Mucosa of rectum (tissue), 2 donors: ENCODE results near the gene SERPINB1.

Source experiments
- H3K27ac ChIP-seq, 2 donors: one replicate each; pipeline ENCODE4 v1.7.0; 2013; ENCODE audit warnings: inconsistent platforms in 2 of 2, low read depth in 2 of 2, low read length in 2 of 2
- H3K27me3 ChIP-seq, 2 donors: one replicate each; pipeline ENCODE4 v1.7.0; 2013; ENCODE audit warnings: low read length in 2 of 2; ENCODE audit not compliant: control insufficient read depth in 2 of 2, insufficient read depth in 2 of 2
- H3K36me3 ChIP-seq, 2 donors: one replicate each; pipeline ENCODE4 v1.7.0; 2013; ENCODE audit warnings: low read length in 2 of 2; ENCODE audit not compliant: control insufficient read depth in 2 of 2, insufficient read depth in 2 of 2
- H3K4me1 ChIP-seq, 2 donors: one replicate each; pipeline ENCODE4 v1.7.0; 2013; ENCODE audit warnings: low read length in 2 of 2, mild to moderate bottlenecking in 1 of 2; ENCODE audit not compliant: control insufficient read depth in 2 of 2, insufficient read depth in 2 of 2
- H3K4me3 ChIP-seq, 2 donors: one replicate each; pipeline ENCODE4 v1.7.0; 2013; ENCODE audit warnings: low read length in 2 of 2
- H3K9ac ChIP-seq, 2 donors: one replicate each; pipeline ENCODE4 v1.7.0; 2013; ENCODE audit warnings: low read length in 2 of 2, low read depth in 1 of 2, mild to moderate bottlenecking in 1 of 2
- H3K9me3 ChIP-seq, 2 donors: one replicate each; pipeline ENCODE4 v1.7.0; 2013; ENCODE audit warnings: low read length in 2 of 2; ENCODE audit not compliant: control insufficient read depth in 2 of 2
- donor health status: healthy.
- donor health status: Normal muscosa, but diverticular disease.

SERPINB1 gene

DNA sequence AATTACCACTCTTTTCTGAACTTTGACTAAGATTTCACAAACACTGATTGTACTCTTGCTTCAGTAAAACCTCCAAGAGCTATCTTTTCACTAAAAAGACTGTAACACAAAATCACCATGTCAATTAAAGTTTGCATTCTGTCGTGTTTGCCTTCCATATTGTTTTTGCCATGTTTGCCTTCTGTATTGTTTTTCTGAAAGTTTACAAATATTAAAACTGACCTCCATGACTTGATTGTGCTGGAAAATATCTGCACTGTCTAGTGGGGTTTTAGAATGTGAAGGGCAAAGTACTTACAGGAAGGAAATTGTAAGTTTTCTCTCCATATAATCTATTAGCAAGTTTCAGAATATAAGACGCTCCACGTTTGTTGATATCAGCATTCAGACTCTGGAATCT, 3.4 kb downstream of the SERPINB1 start:
- Histone ChIP-seq H3K27me3 (no peaks in the 10 kb centered on the region), H3K4me1 (peaks cover 25 to 26% of the 10 kb centered on the region in 2 donors), H3K36me3 (peaks cover 44 to 50% of the 10 kb centered on the region in 2 donors), H3K9ac (no peak overlapping the region), H3K9me3 (no peaks in the 10 kb centered on the region), H3K4me3 (no peak overlapping the region), H3K27ac (no peak overlapping the region)

DNA sequence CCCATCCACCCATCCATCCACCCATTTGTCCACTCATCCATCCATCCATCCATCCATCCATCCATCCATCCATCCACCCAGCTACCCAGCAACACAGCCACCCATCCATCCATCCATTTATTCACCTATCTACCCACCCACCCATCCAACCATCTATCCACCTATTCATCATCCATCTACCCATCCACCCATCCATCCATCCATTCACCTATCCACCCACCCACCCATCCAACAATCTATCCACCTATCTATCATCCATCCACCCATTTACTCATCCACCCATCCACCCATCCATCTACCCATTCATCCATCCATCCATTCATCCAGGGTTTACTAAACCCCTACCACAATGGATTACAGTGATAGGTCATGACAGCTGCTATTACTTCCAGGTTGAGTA, 7.4 kb downstream of the SERPINB1 start:
- H3K27me3 ChIP-seq: no peaks in the 10 kb centered on the region
- no peaks in the 10 kb centered on the region for H3K4me1 ChIP-seq
- no peak overlapping the region for H3K4me3 ChIP-seq
- H3K36me3 ChIP-seq: peaks cover 51 to 52% of the 10 kb centered on the region in 2 donors
- no peaks in the 10 kb centered on the region for H3K9me3 ChIP-seq
- no peak overlapping the region for H3K27ac ChIP-seq
- H3K9ac ChIP-seq: no peak overlapping the region

DNA sequence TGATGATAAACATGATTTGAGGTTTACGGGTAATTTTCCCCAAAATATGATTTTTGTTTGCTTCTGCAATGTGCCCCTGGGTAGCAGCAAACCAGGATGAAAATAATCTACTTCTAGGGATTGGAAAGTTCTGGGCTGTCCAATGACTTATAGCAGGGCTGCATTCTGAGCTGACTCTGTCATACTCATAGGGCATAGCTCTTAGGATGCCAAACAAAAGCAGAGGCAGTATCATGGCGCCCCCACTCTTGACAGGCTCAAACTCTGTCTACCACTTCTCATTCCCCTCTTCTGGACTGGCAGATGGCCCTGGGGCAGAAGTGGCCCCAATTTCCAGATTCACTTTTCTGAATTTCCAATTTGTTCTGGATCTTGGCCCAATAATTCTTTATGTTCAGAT, 10.3 kb downstream of the SERPINB1 start:
- Histone ChIP-seq H3K36me3 (peaks cover 34 to 38% of the 10 kb centered on the region in 2 donors), H3K27ac (no peak overlapping the region), H3K9me3 (no peaks in the 10 kb centered on the region)

DNA sequence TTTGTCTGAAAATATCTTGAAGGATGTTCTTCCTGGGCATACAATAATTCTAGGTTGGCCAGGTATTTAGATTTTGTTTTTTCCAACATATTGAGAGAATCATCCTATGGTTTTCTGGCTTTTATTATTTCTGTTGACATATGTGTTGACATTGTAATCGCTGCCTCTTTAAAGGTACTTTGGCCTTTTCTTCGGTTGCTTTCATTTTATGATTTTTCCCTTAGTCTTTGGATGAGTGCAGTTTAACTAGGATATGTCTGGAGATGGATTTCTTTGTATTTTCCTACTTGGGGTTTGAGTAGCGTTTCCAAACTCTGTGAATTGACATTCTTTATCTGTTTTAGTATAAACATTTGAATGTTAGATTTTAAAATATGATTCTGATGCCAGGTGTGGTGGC, 11.5 kb downstream of the SERPINB1 start:
- no peaks in the 10 kb centered on the region for H3K9me3 ChIP-seq
- peaks cover 25 to 26% of the 10 kb centered on the region in 2 donors for H3K36me3 ChIP-seq
- H3K4me1 ChIP-seq: no peaks in the 10 kb centered on the region
- H3K27me3 ChIP-seq: no peaks in the 10 kb centered on the region
- H3K27ac ChIP-seq: no peak overlapping the region
- no peak overlapping the region for H3K9ac ChIP-seq
- H3K4me3 ChIP-seq: no peak overlapping the region

More for the DNA sequence above, 10.3 kb downstream of the SERPINB1 start:
- H3K9ac ChIP-seq: no peak overlapping the region
- H3K4me1 ChIP-seq: no peaks in the 10 kb centered on the region
- H3K27me3 ChIP-seq: no peaks in the 10 kb centered on the region
- no peak overlapping the region for H3K4me3 ChIP-seq

DNA sequence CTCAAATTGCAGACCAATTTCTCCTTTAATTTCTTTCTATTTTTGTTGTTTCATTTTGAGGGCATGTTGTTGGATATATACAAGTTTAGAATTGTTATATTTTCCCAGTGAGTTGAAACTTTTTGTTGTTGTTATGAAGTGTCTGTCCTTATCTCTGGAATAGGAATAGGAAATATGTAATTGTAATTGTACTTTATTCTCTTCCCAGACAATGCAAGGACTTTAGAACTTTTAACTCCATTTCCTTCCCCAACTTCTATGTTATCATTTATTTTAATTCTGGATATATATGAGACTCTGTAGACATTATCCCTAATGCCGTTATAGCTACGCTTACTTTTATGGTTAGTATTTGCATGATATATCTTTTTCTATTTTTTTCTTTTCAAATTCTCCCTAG, 12.4 kb downstream of the SERPINB1 start:
- Histone ChIP-seq H3K9me3 (no peaks in the 10 kb centered on the region), H3K9ac (no peak overlapping the region), H3K36me3 (peaks cover 16% of the 10 kb centered on the region in 2 donors), H3K4me1 (peaks cover 0 to 2% of the 10 kb centered on the region in 2 donors), H3K27me3 (no peaks in the 10 kb centered on the region), H3K27ac (no peak overlapping the region), H3K4me3 (no peak overlapping the region)

DNA sequence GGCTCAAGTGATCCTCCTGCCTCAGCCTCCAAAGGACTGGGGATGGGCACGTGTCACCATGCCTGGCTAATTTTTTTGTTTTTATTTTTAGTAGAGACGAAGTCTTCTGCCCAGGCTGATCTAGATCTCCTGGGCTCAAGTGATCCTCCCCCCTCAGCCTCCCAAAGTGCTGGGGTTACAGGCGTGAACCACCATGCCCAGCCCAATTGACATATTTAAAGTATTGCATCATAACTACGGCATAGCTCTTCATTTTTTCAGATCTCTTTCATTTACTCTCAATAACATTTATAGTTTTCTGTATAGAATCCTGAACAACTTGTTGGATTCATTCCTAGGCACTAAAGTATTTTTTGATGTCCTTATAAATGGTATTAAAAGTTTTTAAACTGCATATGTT, 13.0 kb downstream of the SERPINB1 start:
- Histone ChIP-seq H3K36me3 (peaks cover 10 to 11% of the 10 kb centered on the region in 2 donors), H3K4me3 (no peak overlapping the region), H3K9me3 (no peaks in the 10 kb centered on the region), H3K27ac (no peak overlapping the region), H3K4me1 (peaks cover 2 to 5% of the 10 kb centered on the region in 2 donors), H3K27me3 (no peaks in the 10 kb centered on the region), H3K9ac (no peak overlapping the region)

DNA sequence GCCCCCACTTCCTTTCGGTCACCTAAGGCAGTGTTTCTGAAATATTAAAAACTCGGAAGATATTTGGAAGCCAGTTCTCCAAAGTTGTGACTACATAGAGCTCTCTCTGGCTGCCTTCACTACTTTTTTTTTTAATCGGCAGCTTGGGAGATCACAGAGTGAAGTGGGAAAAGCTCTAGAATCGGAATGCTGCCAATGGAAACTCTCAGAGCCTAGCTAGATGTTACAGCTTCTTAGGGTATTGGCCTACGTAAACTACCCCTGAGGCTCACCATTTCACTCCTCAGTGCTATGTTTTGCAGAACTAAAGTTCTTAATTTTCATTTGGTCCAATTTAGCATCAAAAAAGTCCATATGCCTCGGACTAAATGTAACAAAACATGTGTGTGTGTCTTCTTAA, 14.5 kb downstream of the SERPINB1 start:
- Histone ChIP-seq H3K9me3 (no peaks in the 10 kb centered on the region), H3K27ac (no peak overlapping the region), H3K4me1 (peaks cover 6 to 17% of the 10 kb centered on the region in 2 donors), H3K36me3 (peaks cover 2 to 3% of the 10 kb centered on the region in 2 donors), H3K9ac (no peak overlapping the region), H3K4me3 (no peak overlapping the region), H3K27me3 (no peaks in the 10 kb centered on the region)

DNA sequence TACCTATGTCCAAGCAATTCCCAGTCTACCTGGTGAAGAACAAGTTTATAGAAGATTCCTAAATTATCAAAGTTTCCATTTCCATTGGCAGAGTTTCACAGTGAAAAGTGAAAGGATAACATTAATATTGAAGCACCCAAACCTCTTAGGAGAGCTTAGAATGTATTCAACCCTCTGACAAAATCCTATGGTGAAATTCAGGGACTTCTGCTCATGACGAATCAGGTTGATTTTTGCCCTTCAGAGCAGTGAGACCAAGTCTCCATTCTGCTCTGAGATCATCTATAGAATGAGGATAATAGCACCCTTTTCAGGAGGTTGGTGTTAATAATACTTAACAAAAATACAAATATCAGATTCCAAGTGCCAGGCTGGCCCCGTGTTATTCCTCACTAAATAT, 15.5 kb downstream of the SERPINB1 start:
- Histone ChIP-seq H3K9me3 (no peaks in the 10 kb centered on the region), H3K27me3 (no peaks in the 10 kb centered on the region), H3K27ac (no peak overlapping the region), H3K4me3 (no peak overlapping the region), H3K9ac (no peak overlapping the region), H3K4me1 (peaks cover 6 to 17% of the 10 kb centered on the region in 2 donors), H3K36me3 (peaks cover 0 to under 1% of the 10 kb centered on the region in 2 donors)

DNA sequence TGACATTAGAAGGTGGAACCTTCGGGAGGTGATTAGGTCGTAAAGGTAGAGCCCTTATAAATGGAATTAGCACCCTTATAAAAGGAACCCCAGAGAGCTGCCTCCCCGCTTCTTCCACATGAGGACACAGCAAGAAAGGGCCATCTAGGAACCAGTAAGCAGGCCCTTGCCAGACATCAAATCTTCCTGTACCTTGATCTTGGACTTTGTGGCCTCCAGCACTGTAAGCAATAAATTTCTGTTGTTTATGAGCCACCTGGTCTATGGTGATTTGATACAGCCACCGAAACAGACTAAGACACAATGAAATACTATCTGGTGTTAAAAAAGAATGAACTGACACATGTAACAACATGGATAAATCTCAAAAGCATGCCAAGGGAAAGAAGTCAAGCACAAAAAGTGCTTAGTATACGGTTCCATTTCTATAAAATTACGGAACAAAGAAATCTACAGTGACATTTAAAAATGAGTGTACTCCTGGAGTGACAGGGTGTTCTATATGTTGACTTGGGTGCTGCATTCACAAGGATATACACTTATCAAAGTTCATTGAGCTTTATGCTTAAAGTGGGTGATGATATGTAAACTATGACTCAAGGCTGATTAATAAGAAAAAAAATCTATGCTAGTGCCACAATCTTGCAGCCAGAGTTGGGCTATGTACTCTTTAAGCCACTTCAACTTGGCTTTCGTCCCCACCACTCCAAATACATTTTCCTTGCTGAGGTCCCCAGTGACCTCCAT, 18.4 kb downstream of the SERPINB1 start:
- Histone ChIP-seq H3K27ac (peak overlapping the region; percentile 69 to 84), H3K36me3 (no peaks in the 10 kb centered on the region), H3K9me3 (no peaks in the 10 kb centered on the region), H3K4me3 (peak overlapping the region in 1 of 2 donors; percentile 49), H3K4me1 (peaks cover 11 to 28% of the 10 kb centered on the region in 2 donors), H3K9ac (peak overlapping the region in 1 of 2 donors; percentile 15), H3K27me3 (no peaks in the 10 kb centered on the region)

DNA sequence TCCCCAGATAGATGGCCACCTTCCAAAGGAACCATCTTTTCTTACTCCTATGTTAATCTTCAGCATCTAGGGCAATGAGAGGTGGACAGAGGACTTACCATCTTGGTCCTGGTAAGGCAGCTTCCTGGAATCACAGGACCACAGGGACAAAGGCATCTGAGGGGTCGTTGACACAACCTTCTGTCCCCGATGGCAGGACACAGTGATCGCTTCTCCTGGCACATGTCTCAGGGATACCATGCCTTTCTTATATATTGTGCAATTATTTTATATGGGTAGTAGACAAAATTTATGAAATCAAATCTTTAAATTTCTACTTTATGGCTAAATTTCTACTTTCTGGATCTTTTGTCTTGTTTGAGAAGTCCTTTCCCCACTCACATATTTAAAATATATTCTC, 20.1 kb downstream of the SERPINB1 start:
- Histone ChIP-seq H3K27me3 (no peaks in the 10 kb centered on the region), H3K9me3 (no peaks in the 10 kb centered on the region), H3K36me3 (no peaks in the 10 kb centered on the region), H3K27ac (no peak overlapping the region), H3K9ac (no peak overlapping the region), H3K4me1 (peaks cover 18 to 40% of the 10 kb centered on the region in 2 donors), H3K4me3 (no peak overlapping the region)
